GM19455 (cell line): ENCODE measurements around the gene DMRT1.
"Not testable (repeated sequence)": the region's sequence is repeated elsewhere in the genome, so short reads cannot be mapped to it uniquely, and the experiment has no call there.

Source experiments
- ATAC-seq: cut with Tn5 transposase; IDR thresholded peaks from one replicate; pipeline ENCODE4 v1.9.1; 2021; ENCODE audit not compliant: unreplicated experiment

Gene DMRT1

DNA sequence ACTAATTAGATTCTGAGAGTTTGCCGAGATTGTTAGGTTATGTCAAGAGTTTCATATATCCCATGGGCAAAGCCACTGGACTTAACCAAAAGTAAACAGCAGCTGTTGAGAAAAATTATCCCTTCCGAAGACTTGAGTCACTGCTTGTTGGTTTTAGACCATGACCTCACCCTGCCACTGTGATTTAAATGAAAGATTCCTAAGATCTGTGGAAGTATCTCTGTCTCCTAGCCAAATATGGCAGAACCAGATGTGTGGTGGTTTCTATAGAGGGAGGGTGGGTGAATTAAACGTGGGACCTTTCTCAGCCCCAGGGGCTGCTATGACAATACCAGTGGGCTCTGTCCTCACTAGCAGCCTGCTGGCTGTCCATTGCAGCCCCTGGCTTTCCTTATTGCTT, 154.3 kb downstream of the DMRT1 start:
- no peak for ATAC-seq

DNA sequence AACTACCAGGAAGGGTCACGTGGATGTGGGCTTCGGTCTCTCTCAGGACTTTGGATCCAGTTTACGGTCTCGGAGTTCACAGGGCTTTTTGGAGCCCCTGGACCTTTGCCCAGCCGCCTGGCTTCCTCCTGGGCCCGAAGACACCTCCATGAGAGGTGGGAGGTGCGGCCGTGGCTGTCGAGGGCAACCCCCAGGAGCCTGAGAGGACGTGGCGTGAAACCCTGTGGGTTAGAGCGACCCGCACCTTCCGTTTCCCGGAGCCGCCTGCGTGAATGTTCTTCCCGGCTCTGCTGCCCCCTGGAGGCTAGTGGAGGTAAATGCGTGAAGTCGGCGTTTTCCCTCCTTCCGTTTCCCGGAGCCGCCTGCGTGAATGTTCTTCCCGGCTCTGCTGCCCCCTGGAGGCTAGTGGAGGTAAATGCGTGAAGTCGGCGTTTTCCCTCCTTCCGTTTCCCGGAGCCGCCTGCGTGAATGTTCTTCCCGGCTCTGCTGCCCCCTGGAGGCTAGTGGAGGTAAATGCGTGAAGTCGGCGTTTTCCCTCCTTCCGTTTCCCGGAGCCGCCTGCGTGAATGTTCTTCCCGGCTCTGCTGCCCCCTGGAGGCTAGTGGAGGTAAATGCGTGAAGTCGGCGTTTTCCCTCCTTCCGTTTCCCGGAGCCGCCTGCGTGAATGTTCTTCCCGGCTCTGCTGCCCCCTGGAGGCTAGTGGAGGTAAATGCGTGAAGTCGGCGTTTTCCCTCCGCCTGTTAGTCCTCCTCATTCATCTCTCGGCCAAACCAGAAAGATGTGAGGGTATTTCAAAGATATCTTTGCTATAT, 157.0 kb downstream of the DMRT1 start:
- not testable (repeated sequence) for ATAC-seq

DNA sequence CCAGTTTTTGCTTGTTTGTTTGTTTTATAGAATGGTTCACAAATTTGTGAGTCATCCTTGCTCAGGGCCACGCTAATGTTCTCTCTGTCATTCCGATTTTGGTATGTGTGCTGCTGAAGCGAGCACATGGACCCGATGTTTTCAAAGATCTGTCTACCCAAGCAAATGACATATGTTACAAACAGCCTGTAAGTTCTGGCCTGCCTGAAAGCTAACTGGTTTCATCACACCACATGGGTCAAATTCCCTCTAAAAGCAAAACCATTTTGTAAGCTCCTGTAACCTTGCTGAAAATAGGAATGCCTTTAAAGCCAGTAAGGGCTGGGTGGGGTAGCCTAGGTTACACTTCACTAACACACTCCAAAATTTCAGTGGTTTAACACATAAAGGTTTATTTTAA, 160.3 kb downstream of the DMRT1 start:
- no peak for ATAC-seq

DNA sequence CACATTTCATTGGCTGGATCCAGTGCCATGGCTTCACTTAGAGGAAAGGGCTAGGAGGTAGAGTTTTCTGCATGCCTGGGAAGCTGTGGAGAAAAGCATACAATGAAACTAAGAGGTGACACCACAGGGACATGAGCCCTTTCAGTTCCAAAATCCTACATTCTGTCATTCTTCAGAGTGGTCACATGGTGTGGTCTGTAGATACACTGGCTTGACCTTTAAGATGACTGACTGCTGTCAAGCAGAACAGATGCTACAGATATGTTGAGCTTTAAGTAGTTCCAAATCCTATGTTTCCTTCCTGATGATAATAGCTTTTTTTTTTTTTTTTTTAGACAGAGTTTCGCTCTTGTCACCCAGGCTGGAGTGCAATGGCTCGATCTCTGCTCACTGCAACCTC, 161.2 kb downstream of the DMRT1 start:
- no peak for ATAC-seq

DNA sequence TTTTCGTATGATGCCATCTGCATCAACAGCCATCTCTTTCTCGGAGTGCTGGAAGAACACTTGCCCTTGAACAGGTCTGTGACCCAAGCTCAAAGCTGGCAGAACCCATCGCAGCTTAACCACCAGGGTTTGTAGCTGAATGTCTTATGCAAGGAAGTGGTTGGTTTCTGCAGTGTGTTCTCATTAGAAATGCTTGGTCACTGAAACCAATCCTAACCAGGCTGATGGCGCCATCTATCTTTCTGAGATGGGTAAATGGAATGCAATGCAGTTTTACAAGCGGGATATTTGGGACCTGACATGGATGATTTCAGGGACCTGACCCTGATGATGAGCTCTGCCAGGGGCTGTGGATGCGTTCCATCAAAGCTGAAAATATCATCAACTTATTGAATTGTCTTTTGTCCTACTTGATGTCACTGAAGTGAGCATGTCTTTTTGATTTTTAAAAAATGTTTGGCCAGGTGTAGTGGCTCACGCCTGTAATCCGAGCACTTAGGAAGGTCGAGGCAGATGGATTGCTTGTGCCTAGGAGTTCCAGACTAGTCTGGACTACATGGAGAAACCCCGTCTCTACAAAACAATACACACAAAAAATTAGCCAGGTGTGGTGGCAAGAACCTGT, 163.7 kb downstream of the DMRT1 start:
- no peak for ATAC-seq

DNA sequence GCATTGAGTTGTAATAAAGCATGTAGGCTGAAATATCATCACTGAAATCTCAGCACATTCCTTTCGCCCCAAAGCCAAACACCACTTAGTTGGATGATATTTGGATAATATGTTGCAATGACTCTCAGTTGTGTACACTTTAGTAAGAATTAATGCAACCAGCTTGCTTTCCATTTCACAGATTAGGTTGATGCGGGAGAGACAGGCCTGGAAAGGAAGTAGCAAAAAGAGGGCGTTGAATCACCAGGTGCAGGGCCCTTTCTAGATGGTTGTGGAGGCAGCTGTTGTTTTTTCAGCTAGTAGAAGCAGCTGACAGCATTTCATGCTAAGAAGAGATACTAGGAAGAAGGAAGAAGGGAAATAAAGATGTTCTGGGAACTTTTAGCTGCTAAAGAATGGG, 165.8 kb downstream of the DMRT1 start:
- no peak for ATAC-seq

DNA sequence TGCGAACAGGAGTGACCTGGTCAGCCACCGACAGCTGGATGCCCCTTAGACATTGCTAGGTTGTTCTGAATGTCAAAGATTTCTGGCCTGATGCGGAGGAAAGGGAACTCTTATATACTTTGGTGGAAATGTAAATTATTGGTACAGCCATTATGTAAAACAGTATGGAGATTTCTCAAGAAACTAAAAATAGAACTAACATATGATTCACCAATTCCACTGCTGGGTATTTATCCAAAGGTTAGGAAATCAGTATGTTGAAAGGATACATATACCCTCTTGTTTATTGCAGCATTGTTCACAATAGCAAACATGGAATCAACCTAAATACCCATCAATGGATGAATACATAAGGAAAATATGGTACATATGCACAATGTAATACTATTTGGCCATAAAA, 166.7 kb downstream of the DMRT1 start:
- ATAC-seq: no peak

DNA sequence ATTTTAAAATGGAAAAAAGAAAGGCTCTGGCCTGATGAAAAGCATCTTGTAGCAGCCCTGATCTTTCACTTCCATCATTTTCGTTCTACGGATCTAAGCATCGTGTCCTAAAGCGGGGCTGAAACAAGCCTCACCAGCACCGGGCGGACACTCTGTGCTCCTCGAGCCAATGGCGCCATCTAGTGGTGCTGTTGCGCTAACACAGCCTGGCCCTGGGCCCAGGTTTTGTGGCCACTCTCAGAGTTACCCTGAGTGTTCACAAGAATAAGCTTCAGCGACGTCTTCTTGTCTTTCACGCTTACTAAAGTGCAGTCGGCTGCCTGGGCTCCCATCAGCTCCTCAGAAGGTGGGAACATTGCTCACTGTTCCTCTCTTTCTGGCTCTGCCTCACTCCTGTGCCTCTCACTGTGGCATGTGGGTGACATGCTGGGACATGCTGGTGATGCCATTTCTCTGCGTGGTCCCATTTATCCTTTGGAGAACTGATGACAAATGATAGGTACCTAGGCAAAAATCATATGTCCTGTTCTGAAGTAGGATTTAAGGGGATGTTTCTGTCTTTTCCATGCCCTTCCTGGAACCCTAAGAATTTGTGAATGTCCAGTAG, 167.7 kb downstream of the DMRT1 start:
- peak; percentile 95 for ATAC-seq

DNA sequence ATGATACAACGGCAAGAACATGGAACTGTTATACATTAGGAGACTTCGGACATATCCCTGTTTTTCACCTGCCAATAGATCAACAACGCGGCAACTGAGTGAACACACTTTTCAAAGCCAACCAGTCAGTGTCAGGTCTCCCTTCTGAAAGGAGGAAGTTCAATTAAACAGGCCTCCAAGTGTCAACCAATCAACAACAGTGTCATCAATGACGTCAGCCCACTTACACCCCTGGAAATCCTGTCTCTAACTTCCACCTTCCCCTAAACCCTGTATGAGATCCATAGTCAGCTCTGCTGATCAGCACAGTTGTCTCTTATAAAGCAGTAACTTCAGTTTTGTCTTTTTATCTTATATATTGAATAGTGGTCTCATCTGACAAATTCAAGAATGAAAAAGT, 171.5 kb downstream of the DMRT1 start:
- no peak for ATAC-seq

DNA sequence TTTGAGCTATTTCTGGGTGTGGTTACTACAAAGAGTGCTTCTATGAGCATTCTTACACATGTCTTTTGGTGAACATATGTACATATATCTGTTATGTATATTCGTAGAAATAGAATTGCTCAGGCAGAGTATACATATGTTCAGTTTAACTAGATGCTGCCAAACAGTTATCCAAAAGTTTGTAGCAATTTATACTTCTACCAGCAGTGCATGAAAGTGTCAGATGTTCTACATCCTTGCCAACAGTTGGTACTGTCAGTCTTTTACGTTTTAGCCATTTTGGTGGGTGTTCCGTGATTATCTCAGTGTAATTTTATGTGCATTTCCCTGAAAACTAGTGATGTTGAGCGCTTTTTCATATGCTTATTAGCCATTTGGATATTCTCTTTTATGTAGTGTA, 172.7 kb downstream of the DMRT1 start:
- ATAC-seq: no peak

DNA sequence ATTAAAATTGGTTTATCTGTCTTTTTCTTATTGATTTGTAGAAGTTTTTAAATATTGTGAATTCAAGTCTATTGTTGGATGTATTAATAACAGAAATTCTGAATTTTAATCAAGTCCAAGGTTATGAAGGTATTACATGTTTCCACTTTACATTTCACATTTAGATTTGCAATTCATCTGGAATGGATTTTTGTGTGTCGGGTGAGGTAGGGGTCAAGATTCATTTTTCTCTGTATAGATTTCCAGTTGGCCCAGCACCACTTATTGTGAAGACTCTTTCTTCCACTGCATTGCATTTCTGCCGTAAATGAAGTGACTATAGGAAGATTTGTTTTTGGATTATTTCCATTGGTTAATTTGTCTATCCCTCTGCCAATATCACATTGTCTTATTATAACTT, 173.1 kb downstream of the DMRT1 start:
- no peak for ATAC-seq

DNA sequence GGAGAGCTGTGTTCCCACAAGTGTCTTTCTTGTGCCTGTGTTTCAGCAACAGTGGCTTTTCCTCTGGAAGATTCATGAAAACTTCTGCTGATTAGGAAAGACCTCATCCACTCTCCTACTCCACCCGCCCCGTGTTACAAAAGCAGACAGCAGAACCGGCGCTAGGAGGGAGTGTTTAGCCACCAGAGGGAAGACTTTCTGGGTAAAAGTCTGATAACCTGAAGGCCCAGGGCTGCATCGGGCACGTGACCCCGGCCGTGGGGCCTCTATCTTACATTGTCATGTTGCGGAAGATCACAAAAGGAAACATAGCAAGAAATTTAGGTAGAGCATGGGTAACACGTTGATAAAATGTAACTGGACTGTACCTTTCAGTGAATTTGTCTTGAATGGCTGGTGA, 176.6 kb downstream of the DMRT1 start:
- no peak for ATAC-seq
